H1 (cell line): ENCODE data around the gene SLC25A21. TPM values are rescaled to one million over a fixed set of nuclear protein-coding genes. Genes with fewer than 3 reads are reported as not detected.

ENCODE experiments used
- CTCF ChIA-PET: fragments of 300-600 bp; sonication (Branson Sonifier 250); formaldehyde crosslinking; loops from one replicate; lab custom pipeline; 2021; ENCODE audit not compliant: partially characterized antibody; lab: Charles Lee
- POLR2A ChIA-PET: fragments of 300-600 bp; sonication (Branson Sonifier 250); formaldehyde crosslinking; loops from one replicate; lab custom pipeline; 2021; ENCODE audit warnings: inconsistent platforms; ENCODE audit not compliant: partially characterized antibody; lab: Charles Lee
- DNase-seq, 2 experiments: peaks; one replicate each; pipeline versions ENCODE4 v3.0.0 to v3.0.0-alpha.2; 2010 to 2022; ENCODE audit warnings: low spot score in 2 of 2, low read depth in 1 of 2, mixed read lengths in 1 of 2
- FAIRE-seq: peaks from 2 replicates; lab custom pipeline; 2011; peaks lifted over from hg19 to GRCh38; lab: Jason Lieb, UNC
- H2AFZ ChIP-seq: 2 replicates; pipeline ENCODE4 v1.8.1; 2012; ENCODE audit warnings: low read length, inconsistent platforms
- H2AK5ac ChIP-seq: 2 replicates; pipeline ENCODE4 v1.6.1; 2013; ENCODE audit warnings: low read depth, low read length
- H2BK120ac ChIP-seq: replicated peaks from 2 replicates; pipeline ENCODE3; 2013; ENCODE audit warnings: low read depth, low read length, inconsistent platforms
- H2BK12ac ChIP-seq: 2 replicates; pipeline ENCODE4 v1.6.1; 2013; ENCODE audit warnings: low read depth, low read length
- H2BK15ac ChIP-seq: 2 replicates; pipeline ENCODE4 v1.6.1; 2013; ENCODE audit warnings: low read length
- H2BK20ac ChIP-seq: 2 replicates; pipeline ENCODE4 v1.6.1; 2013; ENCODE audit warnings: low read length
- H2BK5ac ChIP-seq: 2 replicates; pipeline ENCODE4 v1.6.1; 2013; ENCODE audit warnings: low read depth, low read length
- H3K14ac ChIP-seq: 2 replicates; pipeline ENCODE4 v1.6.1; 2013; ENCODE audit warnings: inconsistent platforms; ENCODE audit not compliant: insufficient read length
- H3K18ac ChIP-seq: 2 replicates; pipeline ENCODE4 v1.6.1; 2013; ENCODE audit warnings: low read length; ENCODE audit errors: extremely low read depth
- H3K23ac ChIP-seq: 2 replicates; pipeline ENCODE4 v1.6.1; 2013; ENCODE audit warnings: inconsistent platforms; ENCODE audit not compliant: insufficient read length
- H3K23me2 ChIP-seq: 2 replicates; pipeline ENCODE4 v1.6.1; 2013; ENCODE audit warnings: low read depth, low read length
- H3K27ac ChIP-seq: 2 replicates; pipeline ENCODE4 v1.6.1; 2011; ENCODE audit warnings: low read depth, low read length, inconsistent platforms
- H3K27me3 ChIP-seq, 4 experiments: replicated peaks in 1 of 4; 1 replicate in 1 of 4; 2 replicates in 3 of 4; pipeline versions ENCODE4 v1.6.1 to v1.8.1; 2011 to 2013; ENCODE audit warnings: low read length in 3 of 4, mild to moderate bottlenecking in 3 of 4, inconsistent platforms in 2 of 4, mixed read lengths in 2 of 4, moderate library complexity in 1 of 4; ENCODE audit not compliant: control insufficient read depth in 3 of 4, insufficient read depth in 3 of 4; ENCODE audit errors: extremely low read depth in 1 of 4
- H3K36me3 ChIP-seq, 4 experiments: 2 replicates each; pipeline versions ENCODE4 v1.6.1 to v1.8.1; 2011 to 2013; ENCODE audit warnings: mild to moderate bottlenecking in 4 of 4, low read length in 3 of 4, moderate library complexity in 2 of 4, control low read depth in 1 of 4, inconsistent platforms in 1 of 4; ENCODE audit not compliant: insufficient read depth in 4 of 4, control insufficient read depth in 2 of 4
- H3K4ac ChIP-seq: replicated peaks from 2 replicates; pipeline ENCODE3; 2013; ENCODE audit warnings: low read length, low read depth, mixed read lengths, inconsistent platforms; ENCODE audit not compliant: insufficient read length
- H3K4me1 ChIP-seq, 4 experiments: replicated peaks in 1 of 4; 1 replicate in 1 of 4; 2 replicates in 3 of 4; pipeline versions ENCODE4 v1.6.1 to v1.8.1; 2011 to 2013; ENCODE audit warnings: low read length in 3 of 4, inconsistent platforms in 2 of 4, mixed read lengths in 1 of 4; ENCODE audit not compliant: insufficient read depth in 4 of 4, control insufficient read depth in 3 of 4
- H3K4me2 ChIP-seq, 2 experiments: 2 replicates each; pipeline versions ENCODE4 v1.6.1 to v1.8.1; 2011 to 2013; ENCODE audit warnings: low read depth in 2 of 2, low read length in 2 of 2, control low read depth in 1 of 2, inconsistent platforms in 1 of 2, mild to moderate bottlenecking in 1 of 2; ENCODE audit not compliant: insufficient read depth in 1 of 2
- H3K4me3 ChIP-seq, 4 experiments: fragments of 200-600, 300-600 bp in 1 of 4; sonication (generic), shearing (Covaris generic), sonication (Bioruptor Twin) in 1 of 4; 2 replicates each; pipeline versions ENCODE4 v1.5.1 to v1.8.1; 2011 to 2016; ENCODE audit warnings: low read length in 4 of 4, low read depth in 3 of 4, control low read depth in 2 of 4, inconsistent platforms in 2 of 4, mild to moderate bottlenecking in 2 of 4, mixed read lengths in 1 of 4, moderate library complexity in 1 of 4; ENCODE audit not compliant: insufficient read depth in 2 of 4; ENCODE audit errors: extremely low read depth in 1 of 4
- H3K56ac ChIP-seq: replicated peaks from 2 replicates; pipeline ENCODE3; 2013; ENCODE audit warnings: low read depth, mild to moderate bottlenecking, mixed read lengths, low read length, inconsistent platforms; ENCODE audit not compliant: insufficient read length
- H3K79me1 ChIP-seq: 2 replicates; pipeline ENCODE4 v1.6.1; 2013; ENCODE audit warnings: low read depth, low read length, control low read depth
- H3K79me2 ChIP-seq, 2 experiments: 2 replicates each; pipeline versions ENCODE4 v1.6.1 to v1.8.1; 2012 to 2013; ENCODE audit warnings: low read length in 2 of 2, mild to moderate bottlenecking in 2 of 2, inconsistent platforms in 1 of 2; ENCODE audit not compliant: insufficient read depth in 2 of 2, control insufficient read depth in 1 of 2
- H3K9ac ChIP-seq, 4 experiments: replicated peaks in 1 of 4; 1 replicate in 1 of 4; 2 replicates in 3 of 4; pipeline versions ENCODE4 v1.6.1 to v1.8.1; 2011 to 2013; ENCODE audit warnings: low read depth in 3 of 4, low read length in 3 of 4, control low read depth in 2 of 4, mild to moderate bottlenecking in 2 of 4, moderate library complexity in 2 of 4, inconsistent platforms in 1 of 4; ENCODE audit errors: extremely low read depth in 1 of 4
- H3K9me3 ChIP-seq, 2 experiments: 2 replicates each; pipeline versions ENCODE4 v1.6.1 to v1.8.1; 2012 to 2013; ENCODE audit warnings: mild to moderate bottlenecking in 2 of 2, moderate library complexity in 2 of 2, control low read depth in 1 of 2, inconsistent platforms in 1 of 2, low read depth in 1 of 2, low read length in 1 of 2, mixed read lengths in 1 of 2; ENCODE audit not compliant: insufficient read depth in 2 of 2
- H4K20me1 ChIP-seq, 2 experiments: replicated peaks in 1 of 2; 2 replicates each; pipeline versions ENCODE3 to v1.8.1; 2011 to 2013; ENCODE audit warnings: inconsistent platforms in 2 of 2, low read length in 2 of 2, mild to moderate bottlenecking in 1 of 2; ENCODE audit not compliant: insufficient read depth in 2 of 2, control insufficient read depth in 1 of 2
- H4K5ac ChIP-seq: 2 replicates; pipeline ENCODE4 v1.6.1; 2013; ENCODE audit warnings: low read length, low read depth, mixed read lengths, inconsistent platforms; ENCODE audit not compliant: insufficient read length
- H4K8ac ChIP-seq: 2 replicates; pipeline ENCODE4 v1.8.0; 2013; ENCODE audit warnings: mild to moderate bottlenecking, moderate library complexity, low read length, inconsistent platforms; ENCODE audit not compliant: insufficient read depth; ENCODE audit errors: extremely low read depth
- H4K91ac ChIP-seq: replicated peaks from 2 replicates; pipeline ENCODE3; 2013; ENCODE audit warnings: low read length, mixed read lengths, inconsistent platforms; ENCODE audit not compliant: insufficient read length
- BCL11A ChIP-seq, 2 experiments: IDR thresholded peaks; one replicate each; pipeline ENCODE4 v1.6.1; 2011; ENCODE audit warnings: low read depth in 2 of 2, low read length in 2 of 2, mild to moderate bottlenecking in 2 of 2
- CBX5 ChIP-seq: fragments of 300-800, 300-1000 bp; sonication (generic); IDR thresholded peaks from 2 replicates; pipeline ENCODE4 v1.7.1; 2016; ENCODE audit warnings: antibody characterized with exemption, low read length, low read depth
- CHD1 ChIP-seq: IDR thresholded peaks from 2 replicates; pipeline ENCODE4 v1.6.1; 2012; ENCODE audit warnings: low read depth, low read length, improper control_type of control experiment
- CTBP2 ChIP-seq: IDR thresholded peaks from 2 replicates; pipeline ENCODE4 v1.7.0; 2011; ENCODE audit warnings: borderline replicate concordance, mild to moderate bottlenecking, moderate library complexity, mixed read lengths, low read length; ENCODE audit not compliant: insufficient read depth, insufficient read length
- FOSL1 ChIP-seq: IDR thresholded peaks from 2 replicates; pipeline ENCODE4 v1.6.1; 2011; ENCODE audit warnings: mild to moderate bottlenecking, low read depth, low read length, moderate library complexity; ENCODE audit not compliant: insufficient read depth
- GTF2F1 ChIP-seq: IDR thresholded peaks from 2 replicates; pipeline ENCODE4 v1.6.1; 2012; ENCODE audit warnings: low read depth, low read length, improper control_type of control experiment, borderline replicate concordance
- HDAC6 ChIP-seq: IDR thresholded peaks from one replicate; pipeline ENCODE4 v1.7.1; 2012; ENCODE audit warnings: low read depth, mild to moderate bottlenecking, inconsistent platforms, low read length, moderate library complexity
- NRF1 ChIP-seq: IDR thresholded peaks from 2 replicates; pipeline ENCODE4 v1.6.1; 2011; ENCODE audit warnings: mild to moderate bottlenecking, low read depth, low read length, improper control_type of control experiment
- POLR2A ChIP-seq, 2 experiments: IDR thresholded peaks; 1 replicate in 1 of 2; 2 replicates in 1 of 2; pipeline ENCODE4 v1.6.1; 2011; ENCODE audit warnings: low read depth in 2 of 2, low read length in 2 of 2, mild to moderate bottlenecking in 2 of 2; ENCODE audit errors: control extremely low read depth in 1 of 2
- POU5F1 ChIP-seq: IDR thresholded peaks from 2 replicates; pipeline ENCODE4 v1.6.1; 2011; ENCODE audit warnings: low read depth, mild to moderate bottlenecking, low read length, moderate library complexity
- RBBP5 ChIP-seq: IDR thresholded peaks from 2 replicates; pipeline ENCODE4 v1.7.1; 2012; ENCODE audit warnings: low read depth, mild to moderate bottlenecking, inconsistent platforms, low read length, moderate library complexity, borderline replicate concordance
- RFX5 ChIP-seq: IDR thresholded peaks from 2 replicates; pipeline ENCODE4 v1.6.1; 2011; ENCODE audit warnings: low read depth, low read length, improper control_type of control experiment, borderline replicate concordance
- SIN3A ChIP-seq, 2 experiments: IDR thresholded peaks in 1 of 2; conservative IDR thresholded peaks in 1 of 2; 2 replicates each; pipeline ENCODE4 v1.6.1; 2011 to 2012; ENCODE audit warnings: low read length in 2 of 2, improper control_type of control experiment in 1 of 2, low read depth in 1 of 2, mild to moderate bottlenecking in 1 of 2
- WGBS, 2 experiments: shearing (Covaris generic) in 1 of 2; methylation state at CpG; one replicate each; pipeline versions ENCODE4 v1.1.6 to v1.1.7; 2013 to 2015; ENCODE audit warnings: low lambda C conversion rate in 2 of 2, mixed read lengths in 2 of 2, inconsistent platforms in 1 of 2, low coverage in 1 of 2, missing lambda C conversion rate in 1 of 2; ENCODE audit not compliant: insufficient replicate concordance in 2 of 2, insufficient coverage in 1 of 2, insufficient read length in 1 of 2; ENCODE audit errors: extremely low coverage in 1 of 2, missing lambda C conversion rate in 1 of 2; 5-methylcytosine and 5-hydroxymethylcytosine counted together
- polyA plus RNA-seq, 7 experiments: library from polyadenylated mRNA; depleted of rRNA in 3 of 7; stranded (reverse) in 5 of 7; unstranded in 2 of 7; fragments of >200 nt in 5 of 7; fragments of 200-250 nt in 2 of 7; gene quantifications; 1 replicate in 5 of 7; 2 replicates in 1 of 7; 4 replicates in 1 of 7; pipeline versions ENCODE4 v1.2.1 to v1.2.3, GENCODE V29; 2011 to 2013; ENCODE audit warnings: missing spikeins in 2 of 7, mixed read lengths in 2 of 7
- total RNA-seq: library from RNA; stranded (reverse); fragmentation: NEBNext Ultra II Directional; extraction: Animal tissue kit (Norgen Biotek cat#: 25700); gene quantifications from 2 replicates; pipeline ENCODE4 v1.2.1, GENCODE V29; 2021

Gene SLC25A21
- total and polyA plus RNA-seq, 2 of the 8 experiments (the other 6 are each of a cell fraction or from before 2014, with no cell fraction given), result 6.9 to 15.7 TPM

DNA sequence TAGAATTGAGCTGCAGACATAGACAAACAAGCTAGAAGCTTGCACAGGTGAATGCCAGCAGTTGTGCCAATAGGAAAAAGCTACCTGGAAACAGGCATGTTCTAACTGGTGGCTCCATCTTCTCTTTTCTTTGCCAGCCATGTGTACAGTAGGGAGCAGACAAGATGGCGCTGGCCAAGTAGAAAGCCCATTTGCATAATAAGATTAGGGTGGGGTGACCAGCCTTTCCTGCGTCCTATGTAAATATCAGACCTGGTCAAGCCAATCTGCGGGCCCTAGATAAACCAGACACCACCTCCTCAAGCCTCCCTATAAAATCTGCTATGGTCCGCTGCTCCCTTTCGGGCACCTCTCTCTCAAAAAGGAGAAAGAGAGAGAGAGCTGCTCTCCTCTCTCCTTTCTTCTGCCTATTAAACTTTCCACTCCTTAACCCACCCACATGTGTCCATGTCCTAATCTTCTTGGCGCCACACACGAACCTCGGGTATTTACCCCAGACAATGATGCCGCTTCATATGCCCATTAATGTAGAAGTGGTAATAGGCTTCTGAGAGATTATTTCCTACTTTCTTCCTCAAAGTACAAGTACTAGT is 201.0 kb downstream of the SLC25A21 start:
- no peak overlapping the region for H2BK20ac ChIP-seq
- no peak overlapping the region for H3K4ac ChIP-seq
- no peaks in the 10 kb centered on the region for H3K36me3 ChIP-seq
- no peak for TF ChIP-seq GTF2F1
- TF ChIP-seq NRF1, result no peak
- no peak for TF ChIP-seq POU5F1
- no peak for TF ChIP-seq FOSL1
- TF ChIP-seq POLR2A (IDR thresholded peaks at IDR 0.05; ENCODE audit: control extremely low read depth in 1 of 2, low read depth in 2 of 2, low read length in 2 of 2), result no peak
- TF ChIP-seq BCL11A (IDR thresholded peaks at IDR 0.05; ENCODE audit: low read depth in 2 of 2, low read length in 2 of 2), result no peak
- no peak for TF ChIP-seq RBBP5
- TF ChIP-seq RFX5, result no peak
- TF ChIP-seq HDAC6, result no peak
- TF ChIP-seq CHD1, result no peak
- no peak for TF ChIP-seq SIN3A (conservative IDR thresholded peaks at IDR 0.05 in 1 of 2, IDR thresholded peaks at IDR 0.05 in 1 of 2; ENCODE audit: low read depth in 1 of 2, low read length in 2 of 2)
- no peak for TF ChIP-seq CBX5
- no peak for TF ChIP-seq CTBP2
- H2BK120ac ChIP-seq, result no peak overlapping the region
- no peaks in the 10 kb centered on the region for H3K27me3 ChIP-seq
- H3K23ac ChIP-seq, result no peak overlapping the region
- H3K56ac ChIP-seq, result no peak overlapping the region
- no peak overlapping the region for H3K4me3 ChIP-seq
- DNase-seq (no peak), FAIRE-seq (no peak)
- H3K4me1 ChIP-seq, result peaks cover 0 to under 1% (median 0%) of the 10 kb centered on the region in 4 experiments; a peak in 1 of 7 replicates
- 92% methylated on average over 9 of the region's 9 CpGs; no CpG with 5 or more reads in 1 of the 2 experiments for WGBS, 2 experiments
- no peak overlapping the region for H2BK15ac ChIP-seq
- H4K5ac ChIP-seq, result no peak overlapping the region
- H2BK5ac ChIP-seq, result no peak overlapping the region
- no peaks in the 10 kb centered on the region for H3K9me3 ChIP-seq
- no peak overlapping the region for H3K9ac ChIP-seq
- CTCF ChIA-PET, result interaction anchor here (0.7 kb wide), 1 partner anchor 15 kb away, joined by 3 read pairs; no protein-coding TSS in a partner anchor
- no peak overlapping the region for H3K27ac ChIP-seq
- H4K20me1 ChIP-seq, result peaks cover 0 to 2% of the 10 kb centered on the region in 2 experiments
- no peak overlapping the region for H4K8ac ChIP-seq
- no peak overlapping the region for H2AFZ ChIP-seq
- no peaks in the 10 kb centered on the region for H3K23me2 ChIP-seq
- H2BK12ac ChIP-seq, result no peak overlapping the region
- POLR2A ChIA-PET, result no interaction called here
- H3K79me2 ChIP-seq, result no peaks in the 10 kb centered on the region
- no peak overlapping the region for H3K4me2 ChIP-seq
- H4K91ac ChIP-seq, result no peak overlapping the region
- H3K18ac ChIP-seq, result no peak overlapping the region
- H3K79me1 ChIP-seq, result no peaks in the 10 kb centered on the region
- no peak overlapping the region for H2AK5ac ChIP-seq
- H3K14ac ChIP-seq, result no peak overlapping the region
